Activated CD4-positive, alpha-beta T cell treated with anti-CD3 and anti-CD28 coated beads, Interleukin-2, amount 10 ng/mL, durations not matched to agents 7 days and 5 days (primary cell): ENCODE results near the gene WWP2. TPM values are rescaled to one million over a fixed set of nuclear protein-coding genes. Genes with fewer than 3 reads are reported as not detected.
A peak's percentile ranks its signal among the peaks of the same experiment; 100 is the strongest.
"Not testable (repeated sequence)": the region's sequence is repeated elsewhere in the genome, so short reads cannot be mapped to it uniquely, and the experiment has no call there.

Experiments
- CTCF ChIA-PET: fragments of 350-600 bp; sonication (Branson Sonifier 250); formaldehyde crosslinking; loops from one replicate; lab custom pipeline; 2021; ENCODE audit warnings: antibody characterized with exemption; lab: Charles Lee
- POLR2A ChIA-PET: fragments of 350-600 bp; sonication (Branson Sonifier 250); formaldehyde crosslinking; loops from one replicate; lab custom pipeline; 2021; ENCODE audit warnings: antibody characterized with exemption; lab: Charles Lee
- DNase-seq: peaks from one replicate; pipeline ENCODE4 v3.0.0-alpha.2; 2020
- H3K27ac Mint-ChIP-seq: one replicate; pipeline ENCODE4 v1.8.0; 2021; ENCODE audit warnings: mild to moderate bottlenecking, moderate library complexity, mixed read lengths
- H3K27me3 Mint-ChIP-seq: one replicate; pipeline ENCODE4 v1.8.0; 2021; ENCODE audit warnings: mixed read lengths
- H3K36me3 Mint-ChIP-seq: one replicate; pipeline ENCODE4 v1.8.0; 2021; ENCODE audit warnings: low read depth, mixed read lengths
- H3K4me1 Mint-ChIP-seq: one replicate; pipeline ENCODE4 v1.8.0; 2021; ENCODE audit warnings: mixed read lengths
- H3K4me3 Mint-ChIP-seq: one replicate; pipeline ENCODE4 v1.8.0; 2021; ENCODE audit warnings: mild to moderate bottlenecking, moderate library complexity, mixed read lengths
- H3K9me3 Mint-ChIP-seq: one replicate; pipeline ENCODE4 v1.8.0; 2021; ENCODE audit warnings: mixed read lengths
- total RNA-seq, 2 experiments: library from RNA; stranded (reverse); gene quantifications; one replicate each; pipeline ENCODE4 v1.2.3, GENCODE V29; 2021

WWP2 gene
- total RNA-seq, 2 experiments from 2014 or later, result 68.8 to 76.3 TPM

- Mint-ChIP-seq H3K36me3 (peaks cover 28% of the 10 kb centered on the region), H3K27ac (peak within 1 kb of the TSS; percentile 98)
- peak; percentile 96 for DNase-seq
Measured at GRCh38 chr16:69754469-69755310, 7.4 kb upstream of the WWP2 start, which contains the start of gene NOB1. Gene NOB1 (minus strand): TSS chr16:69754926. CDS start chr16:69754910, 16 bp downstream.

GRCh38 chr16:69756705-69757104 lies 5.4 kb upstream of the WWP2 start:
- H3K36me3 Mint-ChIP-seq, result peaks cover 19% of the 10 kb centered on the region
- H3K9me3 Mint-ChIP-seq, result no peaks in the 10 kb centered on the region
- POLR2A ChIA-PET, result interaction anchor here (0.5 kb wide), 1 partner anchor 192 kb away, joined by 3 read pairs; no protein-coding TSS in a partner anchor
- peaks cover 39% of the 10 kb centered on the region for H3K4me1 Mint-ChIP-seq
- peak overlapping the region; percentile 0 for H3K27ac Mint-ChIP-seq
- H3K27me3 Mint-ChIP-seq, result no peaks in the 10 kb centered on the region
- no peak for DNase-seq
- CTCF ChIA-PET, result no interaction called here
- no peak overlapping the region for H3K4me3 Mint-ChIP-seq

More at GRCh38 chr16:69754469-69755310, 7.4 kb upstream of the WWP2 start, which contains the start of gene NOB1:
- Mint-ChIP-seq H3K4me1 (peaks cover 33% of the 10 kb centered on the region), H3K27me3 (no peaks in the 10 kb centered on the region), H3K9me3 (no peaks in the 10 kb centered on the region), H3K4me3 (peak within 1 kb of the TSS; percentile 100)
- CTCF ChIA-PET, result interaction anchor here (0.5 to 3.6 kb wide), 36 partner anchors 8 to 424 kb away, joined by 3 to 50 read pairs (median 4); partner anchors contain the start of genes NQO1, PDF and WWP2
- POLR2A ChIA-PET, result interaction anchor here (0.7 to 1.5 kb wide), 4 partner anchors 8 to 44 kb away, joined by 3 to 6 read pairs (median 5); partner anchors contain the start of genes NQO1 and WWP2

GRCh38 chr16:69757375-69757774 lies 4.8 kb upstream of the WWP2 start:
- POLR2A ChIA-PET, H3K4me3 Mint-ChIP-seq, H3K27ac Mint-ChIP-seq, DNase-seq, H3K9me3 Mint-ChIP-seq, H3K27me3 Mint-ChIP-seq: not testable (repeated sequence)
- Mint-ChIP-seq H3K4me1 (peaks cover 33% of the 10 kb centered on the region), H3K36me3 (peaks cover 12% of the 10 kb centered on the region)
- CTCF ChIA-PET, result interaction anchor here (0.6 kb wide), 1 partner anchor 223 kb away, joined by 5 read pairs; no protein-coding TSS in a partner anchor

- peak overlapping the region; percentile 78 for H3K4me3 Mint-ChIP-seq
- no peaks in the 10 kb centered on the region for H3K9me3 Mint-ChIP-seq
- peak overlapping the region; percentile 98 for H3K27ac Mint-ChIP-seq
- peak; percentile 33 for DNase-seq
- H3K36me3 Mint-ChIP-seq, result peaks cover 9% of the 10 kb centered on the region
- H3K27me3 Mint-ChIP-seq, result no peaks in the 10 kb centered on the region
- POLR2A ChIA-PET, result interaction anchor here (1.3 kb wide), 1 partner anchor 9 kb away, joined by 3 read pairs; no protein-coding TSS in a partner anchor
- peaks cover 33% of the 10 kb centered on the region for H3K4me1 Mint-ChIP-seq
- CTCF ChIA-PET, result interaction anchor here (0.6 to 3.0 kb wide), 4 partner anchors 9 to 54 kb away, joined by 3 to 18 read pairs (median 3); partner anchors contain the start of gene NOB1
Measured at GRCh38 chr16:69762814-69763598, 874 bp downstream of the WWP2 start.

- POLR2A ChIA-PET, result no interaction called here
- no peaks in the 10 kb centered on the region for H3K27me3 Mint-ChIP-seq
Measured at GRCh38 chr16:69763599-69763942, 1.4 kb downstream of the WWP2 start.

GRCh38 chr16:69767459-69768229 lies 5.5 kb downstream of the WWP2 start:
- Mint-ChIP-seq H3K36me3 (peaks cover 9% of the 10 kb centered on the region), H3K27ac (no peak overlapping the region), H3K4me1 (peaks cover 42% of the 10 kb centered on the region), H3K4me3 (no peak overlapping the region), H3K27me3 (no peaks in the 10 kb centered on the region), H3K9me3 (no peaks in the 10 kb centered on the region)
- POLR2A ChIA-PET, result no interaction called here
- CTCF ChIA-PET, result interaction anchor here (1.3 to 1.6 kb wide), 3 partner anchors 12 to 14 kb away, joined by 3 to 4 read pairs (median 4); partner anchors contain the start of gene NOB1
- no peak for DNase-seq

More at GRCh38 chr16:69763599-69763942, 1.4 kb downstream of the WWP2 start:
- CTCF ChIA-PET, result interaction anchor here (1.4 to 3.0 kb wide), 2 partner anchors 9 to 55 kb away, joined by 3 to 18 read pairs; partner anchors contain the start of gene NOB1
- Mint-ChIP-seq H3K36me3 (peaks cover 9% of the 10 kb centered on the region), H3K4me1 (peaks cover 33% of the 10 kb centered on the region), H3K9me3 (no peaks in the 10 kb centered on the region), H3K27ac (peak overlapping the region; percentile 98), H3K4me3 (peak overlapping the region; percentile 78)
- DNase-seq, result no peak

GRCh38 chr16:69768666-69769065 lies 6.5 kb downstream of the WWP2 start:
- no peaks in the 10 kb centered on the region for H3K27me3 Mint-ChIP-seq
- no peaks in the 10 kb centered on the region for H3K9me3 Mint-ChIP-seq
- H3K36me3 Mint-ChIP-seq, result peaks cover 9% of the 10 kb centered on the region
- no peak for DNase-seq
- no peak overlapping the region for H3K27ac Mint-ChIP-seq
- CTCF ChIA-PET, result interaction anchor here (1.3 to 3.7 kb wide), 2 partner anchors 12 to 14 kb away, joined by 3 to 17 read pairs; partner anchors contain the start of gene NOB1
- no peak overlapping the region for H3K4me3 Mint-ChIP-seq
- peaks cover 44% of the 10 kb centered on the region for H3K4me1 Mint-ChIP-seq
- POLR2A ChIA-PET, result no interaction called here

GRCh38 chr16:69769404-69769803 lies 7.3 kb downstream of the WWP2 start:
- Mint-ChIP-seq H3K27ac (no peak overlapping the region), H3K4me1 (peaks cover 47% of the 10 kb centered on the region), H3K36me3 (peaks cover 14% of the 10 kb centered on the region), H3K9me3 (peaks cover under 1% of the 10 kb centered on the region), H3K27me3 (no peaks in the 10 kb centered on the region), H3K4me3 (no peak overlapping the region)
- POLR2A ChIA-PET, result no interaction called here
- CTCF ChIA-PET, result interaction anchor here (0.5 to 3.7 kb wide), 3 partner anchors 11 to 503 kb away, joined by 3 to 17 read pairs (median 3); partner anchors contain the start of gene NOB1
- DNase-seq, result no peak

GRCh38 chr16:69771651-69771967 lies 9.5 kb downstream of the WWP2 start:
- ChIA-PET POLR2A (no interaction called here), CTCF (interaction anchor here (0.6 to 3.7 kb wide), 2 partner anchors 17 to 337 kb away, joined by 5 to 17 read pairs; partner anchors contain the start of gene NOB1)
- H3K4me1 Mint-ChIP-seq, result peaks cover 47% of the 10 kb centered on the region
- no peaks in the 10 kb centered on the region for H3K27me3 Mint-ChIP-seq
- H3K9me3 Mint-ChIP-seq, result peaks cover 17% of the 10 kb centered on the region
- H3K4me3 Mint-ChIP-seq, result no peak overlapping the region
- H3K36me3 Mint-ChIP-seq, result peaks cover 26% of the 10 kb centered on the region
- no peak overlapping the region for H3K27ac Mint-ChIP-seq
- DNase-seq, result no peak

- Mint-ChIP-seq H3K27me3 (no peaks in the 10 kb centered on the region), H3K36me3 (peaks cover 29% of the 10 kb centered on the region), H3K4me1 (peaks cover 40% of the 10 kb centered on the region), H3K27ac (peak overlapping the region; percentile 13), H3K4me3 (no peak overlapping the region), H3K9me3 (peaks cover 17% of the 10 kb centered on the region)
- ChIA-PET CTCF (interaction anchor here (0.5 to 0.9 kb wide), 2 partner anchors 11 to 274 kb away, joined by 3 read pairs; no protein-coding TSS in a partner anchor), POLR2A (no interaction called here)
- DNase-seq, result no peak
Measured at GRCh38 chr16:69773260-69773947, 11.3 kb downstream of the WWP2 start.

GRCh38 chr16:69775563-69775962 lies 13.4 kb downstream of the WWP2 start:
- ChIA-PET POLR2A (no interaction called here), CTCF (interaction anchor here (1.1 kb wide), 1 partner anchor 21 kb away, joined by 3 read pairs; the partner anchor contains the start of gene NOB1)
- peaks cover 30% of the 10 kb centered on the region for H3K36me3 Mint-ChIP-seq
- H3K27me3 Mint-ChIP-seq, result no peaks in the 10 kb centered on the region
- peaks cover 17% of the 10 kb centered on the region for H3K9me3 Mint-ChIP-seq
- H3K4me3 Mint-ChIP-seq, result no peak overlapping the region
- H3K4me1 Mint-ChIP-seq, result peaks cover 36% of the 10 kb centered on the region
- no peak overlapping the region for H3K27ac Mint-ChIP-seq
- DNase-seq, result no peak
